Measurements from ENCODE around the gene MRPS34.

Gene MRPS34

GRCh38 chr16:1794908-1795666 lies 22.2 kb upstream of the MRPS34 start:
- H3K36me3 ChIP-seq (ENCODE audit: control insufficient read depth, insufficient read depth, low read length) = peaks cover 2% of the 10 kb centered on the region
- H3K4me1 ChIP-seq (ENCODE audit: control insufficient read depth, insufficient read depth, low read length, poor library complexity, severe bottlenecking) = no peaks in the 10 kb centered on the region
- H3K9me3 ChIP-seq (ENCODE audit: control insufficient read depth, low read length) = peaks cover 4% of the 10 kb centered on the region
- no peak overlapping the region for H3K27ac ChIP-seq (ENCODE audit: low read depth, low read length, severe bottlenecking)
- WGBS, 2 experiments (ENCODE audit: insufficient coverage in 2 of 2) = 90 to 96% methylated on average over 25 to 28 of the region's 32 CpGs
- no peak overlapping the region for H3K4me3 ChIP-seq (ENCODE audit: extremely low read depth, insufficient read depth, low read length, poor library complexity, severe bottlenecking)

GRCh38 chr16:1794221-1794871 lies 21.4 kb upstream of the MRPS34 start:
- Histone ChIP-seq H3K36me3 (ENCODE audit: control insufficient read depth, insufficient read depth, low read length) (peaks cover 8% of the 10 kb centered on the region), H3K4me3 (ENCODE audit: extremely low read depth, insufficient read depth, low read length, poor library complexity, severe bottlenecking) (no peak overlapping the region), H3K27ac (ENCODE audit: low read depth, low read length, severe bottlenecking) (no peak overlapping the region), H3K4me1 (ENCODE audit: control insufficient read depth, insufficient read depth, low read length, poor library complexity, severe bottlenecking) (no peaks in the 10 kb centered on the region), H3K9me3 (ENCODE audit: control insufficient read depth, low read length) (peaks cover 4% of the 10 kb centered on the region)
- 80 to 90% methylated on average over 10 to 15 of the region's 18 CpGs for WGBS, 2 experiments (ENCODE audit: insufficient coverage in 2 of 2)

GRCh38 chr16:1793578-1794220 lies 20.8 kb upstream of the MRPS34 start, which contains the start of gene IGFALS:
Gene IGFALS (minus strand): TSS chr16:1793705. CDS start chr16:1793652, 53 bp downstream.
- 92 to 95% methylated on average over 16 to 27 of the region's 28 CpGs for whole genome bisulfite sequencing, 2 experiments (ENCODE audit: insufficient coverage in 2 of 2)

GRCh38 chr16:1792836-1793577 lies 20.1 kb upstream of the MRPS34 start:
- peaks cover 19% of the 10 kb centered on the region for H3K36me3 ChIP-seq (ENCODE audit: control insufficient read depth, insufficient read depth, low read length)
- H3K27ac ChIP-seq (ENCODE audit: low read depth, low read length, severe bottlenecking) = no peak overlapping the region
- no peak overlapping the region for H3K4me3 ChIP-seq (ENCODE audit: extremely low read depth, insufficient read depth, low read length, poor library complexity, severe bottlenecking)
- H3K9me3 ChIP-seq (ENCODE audit: control insufficient read depth, low read length) = peaks cover 2% of the 10 kb centered on the region
- no peaks in the 10 kb centered on the region for H3K4me1 ChIP-seq (ENCODE audit: control insufficient read depth, insufficient read depth, low read length, poor library complexity, severe bottlenecking)
- WGBS, 2 experiments (ENCODE audit: insufficient coverage in 2 of 2) = 93 to 95% methylated on average over 23 to 31 of the region's 33 CpGs

More at GRCh38 chr16:1793578-1794220, 20.8 kb upstream of the MRPS34 start, which contains the start of gene IGFALS:
- no peak within 1 kb of the TSS for H3K27ac ChIP-seq (ENCODE audit: low read depth, low read length, severe bottlenecking)
- peaks cover 13% of the 10 kb centered on the region for H3K36me3 ChIP-seq (ENCODE audit: control insufficient read depth, insufficient read depth, low read length)
- H3K4me3 ChIP-seq (ENCODE audit: extremely low read depth, insufficient read depth, low read length, poor library complexity, severe bottlenecking) = no peak within 1 kb of the TSS
- no peaks in the 10 kb centered on the region for H3K4me1 ChIP-seq (ENCODE audit: control insufficient read depth, insufficient read depth, low read length, poor library complexity, severe bottlenecking)
- H3K9me3 ChIP-seq (ENCODE audit: control insufficient read depth, low read length) = peaks cover 4% of the 10 kb centered on the region

GRCh38 chr16:1791943-1792812 lies 19.2 kb upstream of the MRPS34 start:
- 92 to 96% methylated on average over 52 to 59 of the region's 59 CpGs for whole genome bisulfite sequencing, 2 experiments (ENCODE audit: insufficient coverage in 2 of 2)
- Histone ChIP-seq H3K9me3 (ENCODE audit: control insufficient read depth, low read length) (no peaks in the 10 kb centered on the region), H3K4me1 (ENCODE audit: control insufficient read depth, insufficient read depth, low read length, poor library complexity, severe bottlenecking) (no peaks in the 10 kb centered on the region), H3K27ac (ENCODE audit: low read depth, low read length, severe bottlenecking) (no peak overlapping the region), H3K4me3 (ENCODE audit: extremely low read depth, insufficient read depth, low read length, poor library complexity, severe bottlenecking) (no peak overlapping the region), H3K36me3 (ENCODE audit: control insufficient read depth, insufficient read depth, low read length) (peaks cover 28% of the 10 kb centered on the region)

- peaks cover 35% of the 10 kb centered on the region for H3K36me3 ChIP-seq (ENCODE audit: control insufficient read depth, insufficient read depth, low read length)
- no peaks in the 10 kb centered on the region for H3K9me3 ChIP-seq (ENCODE audit: control insufficient read depth, low read length)
- no peaks in the 10 kb centered on the region for H3K4me1 ChIP-seq (ENCODE audit: control insufficient read depth, insufficient read depth, low read length, poor library complexity, severe bottlenecking)
- 95 to 96% methylated on average over 44 to 53 of the region's 53 CpGs for WGBS, 2 experiments (ENCODE audit: insufficient coverage in 2 of 2)
- no peak overlapping the region for H3K4me3 ChIP-seq (ENCODE audit: extremely low read depth, insufficient read depth, low read length, poor library complexity, severe bottlenecking)
- H3K27ac ChIP-seq (ENCODE audit: low read depth, low read length, severe bottlenecking) = no peak overlapping the region
Measured at GRCh38 chr16:1791256-1791942, 18.5 kb upstream of the MRPS34 start.

GRCh38 chr16:1790611-1791255 lies 17.8 kb upstream of the MRPS34 start:
- no peaks in the 10 kb centered on the region for H3K4me1 ChIP-seq (ENCODE audit: control insufficient read depth, insufficient read depth, low read length, poor library complexity, severe bottlenecking)
- no peaks in the 10 kb centered on the region for H3K9me3 ChIP-seq (ENCODE audit: control insufficient read depth, low read length)
- H3K4me3 ChIP-seq (ENCODE audit: extremely low read depth, insufficient read depth, low read length, poor library complexity, severe bottlenecking) = no peak overlapping the region
- peaks cover 42% of the 10 kb centered on the region for H3K36me3 ChIP-seq (ENCODE audit: control insufficient read depth, insufficient read depth, low read length)
- 97 to 99% methylated on average over 36 to 44 of the region's 44 CpGs for WGBS, 2 experiments (ENCODE audit: insufficient coverage in 2 of 2)
- H3K27ac ChIP-seq (ENCODE audit: low read depth, low read length, severe bottlenecking) = no peak overlapping the region

GRCh38 chr16:1790261-1790610 lies 17.3 kb upstream of the MRPS34 start:
- Histone ChIP-seq H3K9me3 (ENCODE audit: control insufficient read depth, low read length) (no peaks in the 10 kb centered on the region), H3K27ac (ENCODE audit: low read depth, low read length, severe bottlenecking) (no peak overlapping the region), H3K36me3 (ENCODE audit: control insufficient read depth, insufficient read depth, low read length) (peaks cover 47% of the 10 kb centered on the region), H3K4me3 (ENCODE audit: extremely low read depth, insufficient read depth, low read length, poor library complexity, severe bottlenecking) (no peak overlapping the region), H3K4me1 (ENCODE audit: control insufficient read depth, insufficient read depth, low read length, poor library complexity, severe bottlenecking) (no peaks in the 10 kb centered on the region)
- 93 to 96% methylated on average over 12 to 15 of the region's 15 CpGs for WGBS, 2 experiments (ENCODE audit: insufficient coverage in 2 of 2)

- Histone ChIP-seq H3K36me3 (ENCODE audit: control insufficient read depth, insufficient read depth, low read length) (peaks cover 49% of the 10 kb centered on the region), H3K9me3 (ENCODE audit: control insufficient read depth, low read length) (no peaks in the 10 kb centered on the region), H3K4me3 (ENCODE audit: extremely low read depth, insufficient read depth, low read length, poor library complexity, severe bottlenecking) (no peak overlapping the region), H3K4me1 (ENCODE audit: control insufficient read depth, insufficient read depth, low read length, poor library complexity, severe bottlenecking) (no peaks in the 10 kb centered on the region), H3K27ac (ENCODE audit: low read depth, low read length, severe bottlenecking) (no peak overlapping the region)
- 92 to 98% methylated on average over 9 to 17 of the region's 25 CpGs for WGBS, 2 experiments (ENCODE audit: insufficient coverage in 2 of 2)
Measured at GRCh38 chr16:1789643-1790045, 16.7 kb upstream of the MRPS34 start.

Measured in mesodermal cell (in vitro differentiated cells).